GM18861 (cell line): ENCODE results near the gene RIPOR3.
"Not testable (repeated sequence)": the region's sequence is repeated elsewhere in the genome, so short reads cannot be mapped to it uniquely, and the experiment has no call there.

ENCODE experiments used
- ATAC-seq: cut with Tn5 transposase; IDR thresholded peaks from one replicate; pipeline ENCODE4 v1.9.1; 2021; ENCODE audit not compliant: unreplicated experiment

The RIPOR3 gene

GRCh38 chr20:50610212-50610718 is 81.1 kb downstream of the RIPOR3 start:
- no peak for ATAC-seq

GRCh38 chr20:50609438-50609989 is 81.8 kb downstream of the RIPOR3 start:
- no peak for ATAC-seq

- ATAC-seq = no peak
Measured at GRCh38 chr20:50608750-50609104, 82.6 kb downstream of the RIPOR3 start.

GRCh38 chr20:50607850-50608749 is 83.2 kb downstream of the RIPOR3 start:
- ATAC-seq = no peak

- no peak for ATAC-seq
Measured at GRCh38 chr20:50607436-50607835, 83.9 kb downstream of the RIPOR3 start.

GRCh38 chr20:50605136-50605535 is 86.2 kb downstream of the RIPOR3 start:
- ATAC-seq = no peak

GRCh38 chr20:50604451-50604850 is 86.9 kb downstream of the RIPOR3 start:
- no peak for ATAC-seq

- no peak for ATAC-seq
Measured at GRCh38 chr20:50602432-50603088, 88.8 kb downstream of the RIPOR3 start.

GRCh38 chr20:50601511-50602431 is 89.6 kb downstream of the RIPOR3 start:
- no peak for ATAC-seq

- ATAC-seq = no peak
Measured at GRCh38 chr20:50600281-50600895, 91.0 kb downstream of the RIPOR3 start.

GRCh38 chr20:50598768-50599167 is 92.6 kb downstream of the RIPOR3 start:
- not testable (repeated sequence) for ATAC-seq

GRCh38 chr20:50598074-50598473 is 93.3 kb downstream of the RIPOR3 start:
- ATAC-seq = no peak

GRCh38 chr20:50597406-50597969 is 93.9 kb downstream of the RIPOR3 start:
- no peak for ATAC-seq

GRCh38 chr20:50596694-50597021 is 94.7 kb downstream of the RIPOR3 start:
- no peak for ATAC-seq

- no peak for ATAC-seq
Measured at GRCh38 chr20:50595988-50596693, 95.2 kb downstream of the RIPOR3 start.

GRCh38 chr20:50595433-50595895 is 95.9 kb downstream of the RIPOR3 start:
- ATAC-seq = no peak

GRCh38 chr20:50594591-50595432 is 96.5 kb downstream of the RIPOR3 start:
- no peak for ATAC-seq

- no peak for ATAC-seq
Measured at GRCh38 chr20:50594231-50594590, 97.1 kb downstream of the RIPOR3 start.

- ATAC-seq = no peak
Measured at GRCh38 chr20:50593005-50593335, 98.4 kb downstream of the RIPOR3 start.
